KMS-11 (cell line): ENCODE results near the gene KMT2B.
"Not testable (repeated sequence)": the region's sequence is repeated elsewhere in the genome, so short reads cannot be mapped to it uniquely, and the experiment has no call there.

Source experiments
- H2AFZ ChIP-seq: fragments of 200-600 bp; sonication (generic); 2 replicates; pipeline ENCODE4 v1.6.1; 2016; ENCODE audit warnings: antibody characterized with exemption, mixed run types, low read depth
- H3K27ac ChIP-seq: fragments of 200-600 bp; sonication (generic); 2 replicates; pipeline ENCODE4 v1.6.1; 2016; ENCODE audit warnings: mild to moderate bottlenecking, mixed run types
- H3K27me3 ChIP-seq: fragments of 200-600 bp; sonication (generic); 2 replicates; pipeline ENCODE4 v1.6.1; 2017; ENCODE audit warnings: mild to moderate bottlenecking, low read depth, mixed run types, moderate library complexity; ENCODE audit not compliant: insufficient read depth
- H3K36me3 ChIP-seq: fragments of 200-600 bp; sonication (generic); 2 replicates; pipeline ENCODE4 v1.6.1; 2017; ENCODE audit warnings: mild to moderate bottlenecking, mixed run types; ENCODE audit not compliant: insufficient read depth
- H3K4me1 ChIP-seq: fragments of 200-600 bp; sonication (generic); 2 replicates; pipeline ENCODE4 v1.6.1; 2016; ENCODE audit warnings: mild to moderate bottlenecking, low read depth, mixed run types; ENCODE audit not compliant: poor library complexity, severe bottlenecking
- H3K4me2 ChIP-seq: fragments of 200-600 bp; sonication (generic); 2 replicates; pipeline ENCODE4 v1.7.0; 2016; ENCODE audit warnings: mild to moderate bottlenecking, mixed run types
- H3K4me3 ChIP-seq: fragments of 200-600 bp; sonication (generic); IDR thresholded peaks from 2 replicates; pipeline ENCODE4 v1.6.1; 2017; ENCODE audit warnings: low read depth, low read length, mixed read lengths; ENCODE audit not compliant: insufficient read depth
- H3K79me2 ChIP-seq: fragments of 200-600 bp; sonication (generic); 2 replicates; pipeline ENCODE4 v1.6.1; 2016; ENCODE audit warnings: low read depth, mixed run types; ENCODE audit not compliant: insufficient read depth
- H3K9ac ChIP-seq: fragments of 200-600 bp; sonication (generic); 2 replicates; pipeline ENCODE4 v1.6.1; 2016; ENCODE audit warnings: mild to moderate bottlenecking, mixed run types
- H4K20me1 ChIP-seq: fragments of 200-600 bp; sonication (generic); 2 replicates; pipeline ENCODE4 v1.6.1; 2016; ENCODE audit warnings: mild to moderate bottlenecking, mixed run types; ENCODE audit not compliant: insufficient read depth
- TF ChIP-seq, protein P1 (sequence below): fragments of 200-600 bp; sonication (generic); conservative IDR thresholded peaks from 2 replicates; pipeline ENCODE4 v1.6.1; 2017; ENCODE audit warnings: low read depth, mild to moderate bottlenecking, antibody characterized with exemption, low read length, moderate library complexity, mixed read lengths

KMT2B gene

DNA sequence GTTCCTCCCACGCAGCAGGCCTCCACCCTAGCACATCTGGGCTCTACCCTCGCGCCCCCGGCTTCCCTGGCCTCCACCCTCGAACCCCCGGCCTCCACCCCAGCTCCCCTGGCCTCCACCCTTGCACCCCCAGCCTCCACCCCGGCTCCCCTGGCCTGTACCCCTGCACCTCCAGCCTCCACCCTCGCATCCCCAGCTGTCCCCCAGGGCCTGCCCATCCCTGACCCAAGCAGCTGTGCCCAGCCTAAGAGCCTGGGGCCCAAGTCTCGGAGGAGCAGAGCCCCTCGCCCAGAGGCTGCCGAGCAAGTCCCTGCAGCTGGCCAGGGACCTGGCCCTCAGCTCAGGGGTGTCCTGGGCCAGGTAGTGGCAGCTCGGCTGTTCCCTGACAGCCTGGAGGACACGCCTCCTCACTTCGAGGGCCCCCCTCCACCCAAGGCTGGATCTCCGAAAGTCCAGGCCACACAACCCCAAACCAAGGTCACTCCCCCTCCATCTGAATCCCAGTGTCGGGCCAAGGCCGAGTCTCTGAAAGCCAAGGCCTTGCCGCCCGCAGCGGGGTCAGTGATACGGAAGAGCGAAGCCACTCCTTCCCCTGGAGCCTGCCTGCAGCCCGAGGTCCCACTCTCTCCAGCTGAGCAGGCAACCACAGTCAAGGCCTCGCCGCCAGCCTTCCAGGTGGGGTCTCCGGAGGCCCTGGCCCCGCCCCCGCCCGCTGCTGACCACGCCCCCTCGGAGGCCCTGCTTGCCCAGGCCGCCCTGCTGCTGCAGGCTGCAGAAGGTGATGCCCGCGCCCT lies 49.7 kb downstream of the KMT2B start:
- Histone ChIP-seq H2AFZ (no peak overlapping the region), H3K4me3 (no peak overlapping the region), H3K27ac (no peak overlapping the region), H3K4me1 (no peaks in the 10 kb centered on the region), H3K79me2 (no peaks in the 10 kb centered on the region), H3K36me3 (no peaks in the 10 kb centered on the region), H3K27me3 (no peaks in the 10 kb centered on the region), H4K20me1 (no peaks in the 10 kb centered on the region), H3K9ac (no peak overlapping the region), H3K4me2 (no peak overlapping the region)
- TF ChIP-seq, protein P1, sequence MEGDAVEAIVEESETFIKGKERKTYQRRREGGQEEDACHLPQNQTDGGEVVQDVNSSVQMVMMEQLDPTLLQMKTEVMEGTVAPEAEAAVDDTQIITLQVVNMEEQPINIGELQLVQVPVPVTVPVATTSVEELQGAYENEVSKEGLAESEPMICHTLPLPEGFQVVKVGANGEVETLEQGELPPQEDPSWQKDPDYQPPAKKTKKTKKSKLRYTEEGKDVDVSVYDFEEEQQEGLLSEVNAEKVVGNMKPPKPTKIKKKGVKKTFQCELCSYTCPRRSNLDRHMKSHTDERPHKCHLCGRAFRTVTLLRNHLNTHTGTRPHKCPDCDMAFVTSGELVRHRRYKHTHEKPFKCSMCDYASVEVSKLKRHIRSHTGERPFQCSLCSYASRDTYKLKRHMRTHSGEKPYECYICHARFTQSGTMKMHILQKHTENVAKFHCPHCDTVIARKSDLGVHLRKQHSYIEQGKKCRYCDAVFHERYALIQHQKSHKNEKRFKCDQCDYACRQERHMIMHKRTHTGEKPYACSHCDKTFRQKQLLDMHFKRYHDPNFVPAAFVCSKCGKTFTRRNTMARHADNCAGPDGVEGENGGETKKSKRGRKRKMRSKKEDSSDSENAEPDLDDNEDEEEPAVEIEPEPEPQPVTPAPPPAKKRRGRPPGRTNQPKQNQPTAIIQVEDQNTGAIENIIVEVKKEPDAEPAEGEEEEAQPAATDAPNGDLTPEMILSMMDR, result no peak

DNA sequence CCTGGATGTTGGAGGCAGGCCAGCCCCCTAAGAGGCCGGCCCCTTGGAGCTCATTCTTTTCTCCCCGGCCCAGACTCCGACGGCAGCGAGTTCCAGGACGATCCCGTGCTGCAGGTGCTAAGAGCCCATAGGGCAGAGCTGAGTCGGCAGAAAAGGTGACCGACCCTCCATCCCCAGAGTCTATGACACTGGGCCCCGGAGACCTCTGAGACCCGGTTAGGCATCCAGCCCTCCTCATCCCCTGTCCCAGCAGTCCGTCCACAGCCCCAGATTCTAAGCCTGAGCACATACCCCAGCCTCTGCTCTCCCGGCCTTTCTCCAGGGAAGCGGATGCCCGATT lies 50.2 kb downstream of the KMT2B start:
- no peak overlapping the region for H2AFZ ChIP-seq
- no peaks in the 10 kb centered on the region for H3K36me3 ChIP-seq
- TF ChIP-seq, protein P1, result no peak
- H3K4me1 ChIP-seq, result no peaks in the 10 kb centered on the region
- H3K4me2 ChIP-seq, result no peak overlapping the region
- no peaks in the 10 kb centered on the region for H3K27me3 ChIP-seq
- H3K27ac ChIP-seq, result no peak overlapping the region
- no peak overlapping the region for H3K9ac ChIP-seq
- H3K4me3 ChIP-seq, result no peak overlapping the region
- H4K20me1 ChIP-seq, result no peaks in the 10 kb centered on the region
- no peaks in the 10 kb centered on the region for H3K79me2 ChIP-seq

DNA sequence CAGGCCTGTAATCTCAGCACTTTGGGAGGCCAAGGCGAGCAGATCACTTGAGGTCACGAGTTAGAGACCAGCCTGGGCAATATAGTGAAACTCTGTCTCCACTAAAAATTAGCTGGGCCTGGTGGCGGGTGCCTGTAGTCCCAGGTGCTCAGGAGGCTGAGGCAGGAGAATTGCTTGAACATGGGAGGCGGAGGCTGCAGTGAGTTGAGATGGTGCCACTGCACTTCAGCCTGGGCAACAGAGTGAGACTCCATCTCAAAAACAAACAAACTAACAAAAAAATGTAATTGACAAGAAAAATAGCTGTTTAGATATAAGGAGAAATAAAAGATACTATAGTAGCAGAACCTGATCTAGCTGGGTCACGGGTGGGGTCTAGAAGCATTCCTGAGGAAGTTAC lies 54.6 kb downstream of the KMT2B start:
- H3K4me1 ChIP-seq, result peaks cover 10% of the 10 kb centered on the region
- not testable (repeated sequence) for H3K27ac ChIP-seq, H3K4me2 ChIP-seq, H3K27me3 ChIP-seq, H3K9ac ChIP-seq, H4K20me1 ChIP-seq, H3K79me2 ChIP-seq, H3K36me3 ChIP-seq, H2AFZ ChIP-seq, H3K4me3 ChIP-seq

DNA sequence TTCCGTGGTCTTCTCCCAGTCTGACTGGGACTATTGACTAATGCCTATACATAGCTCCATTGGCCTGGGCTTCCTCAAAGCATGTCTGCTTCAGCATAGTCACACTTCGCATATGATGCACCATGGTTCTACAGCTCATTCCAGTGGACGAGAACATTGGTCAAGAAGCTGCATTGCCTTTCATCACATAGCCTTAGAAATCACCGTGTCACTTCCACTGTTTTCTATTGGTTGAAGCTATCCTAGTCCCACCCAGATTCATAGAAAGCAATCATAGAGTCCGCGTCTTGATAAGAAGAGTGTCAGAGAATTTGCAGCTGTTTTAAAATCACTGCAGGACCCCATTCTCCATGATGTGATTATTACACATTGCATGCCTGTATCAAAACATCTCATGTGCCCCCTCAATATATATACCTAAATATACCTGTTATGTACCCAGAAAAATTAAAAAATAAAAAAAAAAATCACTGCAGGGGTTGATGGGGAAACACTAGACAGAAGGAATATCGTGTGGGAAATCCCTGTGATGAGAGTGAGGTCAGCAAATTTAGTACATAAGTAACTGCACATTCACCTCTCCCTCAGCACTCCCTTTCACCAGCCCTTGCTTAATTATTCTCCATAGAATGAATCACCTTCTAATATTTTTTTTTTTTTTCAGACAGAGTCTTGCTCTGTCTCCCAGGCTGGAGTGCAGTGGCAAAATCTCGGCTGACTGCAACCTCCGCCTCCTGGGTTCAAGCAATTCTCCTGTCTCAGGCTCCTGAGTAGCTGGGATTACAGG lies 55.4 kb downstream of the KMT2B start:
- no peak overlapping the region for H3K4me3 ChIP-seq
- no peak overlapping the region for H3K9ac ChIP-seq
- no peak overlapping the region for H2AFZ ChIP-seq
- peaks cover 10% of the 10 kb centered on the region for H3K4me1 ChIP-seq
- TF ChIP-seq, protein P1, result no peak
- 0 out of 2 replicates have a peak, but pooled peaks cover 8% of the 10 kb centered on the region for H3K79me2 ChIP-seq
- H3K27me3 ChIP-seq, result no peaks in the 10 kb centered on the region
- no peak overlapping the region for H3K4me2 ChIP-seq
- H4K20me1 ChIP-seq, result no peaks in the 10 kb centered on the region
- H3K36me3 ChIP-seq, result no peaks in the 10 kb centered on the region
- no peak overlapping the region for H3K27ac ChIP-seq
